Osteoblast (primary cell): ENCODE results near the gene RNF141. TPM values are rescaled to one million over a fixed set of nuclear protein-coding genes. Genes with fewer than 3 reads are reported as not detected.

Source experiments
- DNase-seq: peaks from one replicate; pipeline ENCODE4 v3.0.0; 2011; ENCODE audit warnings: low spot score, mixed read lengths; ENCODE audit not compliant: insufficient read length; ENCODE audit errors: missing footprints
- H2AFZ ChIP-seq: 2 replicates; pipeline ENCODE4 v1.6.0; 2011; ENCODE audit warnings: mild to moderate bottlenecking, low read length
- H3K27ac ChIP-seq: 2 replicates; pipeline ENCODE4 v1.5.1; 2011; ENCODE audit warnings: mild to moderate bottlenecking, low read depth, low read length, moderate library complexity
- H3K27me3 ChIP-seq: 2 replicates; pipeline ENCODE4 v1.6.0; 2012; ENCODE audit warnings: mild to moderate bottlenecking, control low read depth, inconsistent platforms, low read length, moderate library complexity; ENCODE audit not compliant: insufficient read depth
- H3K36me3 ChIP-seq: 2 replicates; pipeline ENCODE4 v1.5.1; 2011; ENCODE audit warnings: mild to moderate bottlenecking, low read length, control low read depth, moderate library complexity; ENCODE audit not compliant: insufficient read depth
- H3K4me1 ChIP-seq: 2 replicates; pipeline ENCODE4 v1.5.1; 2011; ENCODE audit warnings: mild to moderate bottlenecking, low read length, control low read depth, moderate library complexity; ENCODE audit not compliant: insufficient read depth
- H3K4me2 ChIP-seq: 2 replicates; pipeline ENCODE4 v1.6.0; 2011; ENCODE audit warnings: mild to moderate bottlenecking, low read length; ENCODE audit not compliant: insufficient read depth
- H3K4me3 ChIP-seq: fragments of 200-600 bp; sonication (generic); 3 replicates; pipeline ENCODE4 v1.5.1; 2012; ENCODE audit warnings: mild to moderate bottlenecking, low read length, inconsistent platforms; ENCODE audit not compliant: insufficient read depth
- H3K79me2 ChIP-seq: 2 replicates; pipeline ENCODE4 v1.6.0; 2012; ENCODE audit warnings: mild to moderate bottlenecking, low read length, control low read depth, inconsistent platforms; ENCODE audit not compliant: insufficient read depth
- H3K9me3 ChIP-seq: 2 replicates; pipeline ENCODE4 v1.5.1; 2011; ENCODE audit warnings: low read depth, low read length, control low read depth
- H4K20me1 ChIP-seq: 2 replicates; pipeline ENCODE4 v1.6.0; 2012; ENCODE audit warnings: mild to moderate bottlenecking, low read length, control low read depth; ENCODE audit not compliant: insufficient read depth
- CTCF ChIP-seq: IDR thresholded peaks from 2 replicates; pipeline ENCODE4 v1.5.1; 2011; ENCODE audit warnings: mild to moderate bottlenecking, low read depth, low read length, moderate library complexity; ENCODE audit errors: extremely low read depth
- total RNA-seq: library from RNA; depleted of rRNA; stranded (reverse); fragments of >200 nt; gene quantifications from 2 replicates; pipeline ENCODE4 v1.2.3, GENCODE V29; 2012

RNF141 gene
- total RNA-seq, 1 donor, result 29.3 TPM

- Histone ChIP-seq H3K79me2 (no peaks in the 10 kb centered on the region), H3K9me3 (no peaks in the 10 kb centered on the region), H3K4me3 (no peak overlapping the region), H3K4me1 (peaks cover 3% of the 10 kb centered on the region), H4K20me1 (no peaks in the 10 kb centered on the region), H3K27ac (no peak overlapping the region), H3K36me3 (peaks cover 16% of the 10 kb centered on the region), H2AFZ (no peak overlapping the region), H3K27me3 (no peaks in the 10 kb centered on the region), H3K4me2 (no peak overlapping the region)
- no peak for DNase-seq
- TF ChIP-seq CTCF, result no peak
Measured at GRCh38 chr11:10506008-10506370, 35.0 kb downstream of the RNF141 start.

GRCh38 chr11:10505278-10506007 is 35.5 kb downstream of the RNF141 start:
- Histone ChIP-seq H3K4me3 (no peak overlapping the region), H3K36me3 (peaks cover 17% of the 10 kb centered on the region), H4K20me1 (no peaks in the 10 kb centered on the region), H3K79me2 (no peaks in the 10 kb centered on the region), H3K9me3 (no peaks in the 10 kb centered on the region), H3K27ac (no peak overlapping the region), H3K4me2 (no peak overlapping the region), H3K4me1 (peaks cover 3% of the 10 kb centered on the region), H3K27me3 (no peaks in the 10 kb centered on the region), H2AFZ (no peak overlapping the region)
- no peak for TF ChIP-seq CTCF
- DNase-seq, result no peak

GRCh38 chr11:10504490-10504889 is 36.5 kb downstream of the RNF141 start:
- no peaks in the 10 kb centered on the region for H3K27me3 ChIP-seq
- H3K4me1 ChIP-seq, result peaks cover 3% of the 10 kb centered on the region
- no peaks in the 10 kb centered on the region for H4K20me1 ChIP-seq
- no peaks in the 10 kb centered on the region for H3K9me3 ChIP-seq
- TF ChIP-seq CTCF, result no peak
- H3K36me3 ChIP-seq, result peaks cover 27% of the 10 kb centered on the region
- H3K4me2 ChIP-seq, result no peak overlapping the region
- no peak overlapping the region for H3K4me3 ChIP-seq
- H3K79me2 ChIP-seq, result no peaks in the 10 kb centered on the region
- no peak for DNase-seq
- no peak overlapping the region for H2AFZ ChIP-seq
- H3K27ac ChIP-seq, result no peak overlapping the region

- Histone ChIP-seq H4K20me1 (no peaks in the 10 kb centered on the region), H3K27me3 (no peaks in the 10 kb centered on the region), H3K4me2 (no peak overlapping the region), H3K36me3 (peaks cover 27% of the 10 kb centered on the region), H3K4me3 (no peak overlapping the region), H2AFZ (no peak overlapping the region), H3K4me1 (peaks cover 3% of the 10 kb centered on the region), H3K79me2 (no peaks in the 10 kb centered on the region), H3K27ac (no peak overlapping the region), H3K9me3 (no peaks in the 10 kb centered on the region)
- no peak for TF ChIP-seq CTCF
- DNase-seq, result peak; percentile 35
Measured at GRCh38 chr11:10503777-10504480, 37.1 kb downstream of the RNF141 start.
